B cell (primary cell): ENCODE measurements around the gene PPM1J.

Source experiments
- EZH2 ChIP-seq: IDR thresholded peaks from 2 replicates; pipeline ENCODE4 v1.6.1; 2012; ENCODE audit warnings: borderline replicate concordance, low read depth, mild to moderate bottlenecking, moderate library complexity, low read length; ENCODE audit not compliant: insufficient read depth, poor library complexity, severe bottlenecking
- TF ChIP-seq, protein P1 (sequence below): fragments of 200-600 bp; IDR thresholded peaks from one replicate; pipeline ENCODE4 v1.8.0; 2022; ENCODE audit warnings: antibody characterized with exemption, mild to moderate bottlenecking

DNA sequence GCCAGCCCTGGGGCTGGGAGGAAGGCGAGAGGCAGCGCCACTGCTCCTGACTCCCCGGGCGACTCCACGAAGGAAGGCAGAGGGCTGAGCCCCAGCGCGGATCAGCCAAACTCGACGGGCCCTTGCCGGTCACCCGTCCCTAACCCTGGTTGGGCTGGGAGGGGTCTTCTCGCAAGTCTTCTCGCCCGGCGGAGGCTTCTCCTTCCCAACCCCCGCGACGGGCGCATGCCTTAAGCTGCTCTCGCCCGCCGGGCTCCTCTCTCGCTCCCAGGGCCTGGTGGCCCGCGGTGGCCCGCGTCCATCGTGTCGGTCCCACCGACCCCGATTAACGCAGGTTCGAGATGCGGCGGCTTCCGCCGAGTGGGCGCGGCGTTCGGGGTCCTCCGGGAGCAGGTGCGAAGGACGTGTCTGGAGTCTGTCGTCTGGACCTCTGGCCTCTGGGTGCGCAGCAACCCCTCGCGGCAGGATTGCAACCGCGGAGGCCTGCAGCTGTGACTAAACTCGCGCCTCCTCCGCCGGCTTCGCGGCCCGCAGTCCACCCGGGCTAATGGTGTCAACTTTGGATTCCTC lies 29.0 kb upstream of the PPM1J start:
- TF ChIP-seq, protein P1, sequence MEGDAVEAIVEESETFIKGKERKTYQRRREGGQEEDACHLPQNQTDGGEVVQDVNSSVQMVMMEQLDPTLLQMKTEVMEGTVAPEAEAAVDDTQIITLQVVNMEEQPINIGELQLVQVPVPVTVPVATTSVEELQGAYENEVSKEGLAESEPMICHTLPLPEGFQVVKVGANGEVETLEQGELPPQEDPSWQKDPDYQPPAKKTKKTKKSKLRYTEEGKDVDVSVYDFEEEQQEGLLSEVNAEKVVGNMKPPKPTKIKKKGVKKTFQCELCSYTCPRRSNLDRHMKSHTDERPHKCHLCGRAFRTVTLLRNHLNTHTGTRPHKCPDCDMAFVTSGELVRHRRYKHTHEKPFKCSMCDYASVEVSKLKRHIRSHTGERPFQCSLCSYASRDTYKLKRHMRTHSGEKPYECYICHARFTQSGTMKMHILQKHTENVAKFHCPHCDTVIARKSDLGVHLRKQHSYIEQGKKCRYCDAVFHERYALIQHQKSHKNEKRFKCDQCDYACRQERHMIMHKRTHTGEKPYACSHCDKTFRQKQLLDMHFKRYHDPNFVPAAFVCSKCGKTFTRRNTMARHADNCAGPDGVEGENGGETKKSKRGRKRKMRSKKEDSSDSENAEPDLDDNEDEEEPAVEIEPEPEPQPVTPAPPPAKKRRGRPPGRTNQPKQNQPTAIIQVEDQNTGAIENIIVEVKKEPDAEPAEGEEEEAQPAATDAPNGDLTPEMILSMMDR: no peak
- no peak for TF ChIP-seq EZH2
